D341Med (cell line): ENCODE measurements around the gene RAC3.

Experiments
- DNase-seq: peaks from one replicate; pipeline ENCODE4 v3.0.0; 2012; ENCODE audit warnings: low spot score

The RAC3 gene

DNA sequence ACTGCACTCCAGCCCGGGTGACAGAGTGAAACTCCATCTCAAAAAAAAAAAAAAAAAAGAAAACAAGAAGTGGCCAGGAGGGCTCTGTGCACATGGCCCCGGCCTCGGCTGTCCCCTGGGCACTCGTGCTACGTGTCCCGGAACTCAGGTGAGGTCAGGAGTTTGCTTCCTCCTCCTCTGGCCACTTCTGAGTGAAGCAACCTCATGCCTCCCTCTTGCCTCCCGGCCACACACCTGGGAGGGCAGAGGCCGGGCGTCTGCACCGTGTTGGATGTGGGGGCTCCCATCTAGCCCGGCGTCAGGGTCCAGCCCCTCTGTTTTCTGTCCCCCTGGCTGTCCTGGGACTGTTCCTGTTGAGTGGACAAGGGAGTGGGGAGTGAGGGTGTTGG is 31.9 kb upstream of the RAC3 start:
- DNase-seq: no peak

DNA sequence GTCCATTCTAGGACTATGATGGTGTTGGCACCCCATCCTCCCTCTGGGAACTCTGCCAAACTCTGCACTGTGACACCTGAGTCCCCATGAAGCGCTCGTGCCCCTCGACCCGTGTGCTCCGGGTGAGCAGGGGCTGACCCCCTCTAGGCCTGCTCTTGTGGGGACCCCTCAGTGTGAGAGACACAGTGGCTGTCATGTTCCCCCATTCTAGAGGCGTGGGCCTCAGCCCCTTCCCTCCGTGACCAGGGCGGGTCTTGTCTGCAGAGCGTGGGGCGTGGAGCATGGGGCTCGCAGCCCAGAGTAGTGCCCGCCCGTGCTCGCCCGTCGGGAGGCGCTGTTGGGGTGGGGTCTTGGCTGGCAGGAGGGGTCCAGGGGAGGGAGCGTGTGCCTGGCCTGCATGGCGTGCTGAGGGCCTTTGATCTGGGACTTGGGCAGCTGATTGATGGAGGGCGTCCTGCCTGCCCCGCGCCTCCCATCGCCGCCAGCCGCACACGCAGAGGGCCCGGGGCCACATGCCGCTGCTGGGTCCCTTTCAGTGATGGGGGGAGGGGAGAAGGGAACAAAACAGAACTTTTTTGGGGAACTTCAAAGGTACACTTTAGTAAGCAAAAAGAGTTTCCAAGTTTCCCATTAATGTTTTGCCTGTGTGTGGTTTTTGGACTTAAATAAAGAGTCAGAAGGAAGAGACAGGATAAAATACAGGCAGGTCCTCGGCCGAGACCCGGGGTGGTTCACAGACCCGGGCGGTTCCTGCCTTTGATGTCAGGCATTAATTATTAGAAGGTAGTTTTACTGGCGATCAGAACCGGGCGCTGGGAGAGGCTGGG is 31.3 kb upstream of the RAC3 start:
- no peak for DNase-seq

DNA sequence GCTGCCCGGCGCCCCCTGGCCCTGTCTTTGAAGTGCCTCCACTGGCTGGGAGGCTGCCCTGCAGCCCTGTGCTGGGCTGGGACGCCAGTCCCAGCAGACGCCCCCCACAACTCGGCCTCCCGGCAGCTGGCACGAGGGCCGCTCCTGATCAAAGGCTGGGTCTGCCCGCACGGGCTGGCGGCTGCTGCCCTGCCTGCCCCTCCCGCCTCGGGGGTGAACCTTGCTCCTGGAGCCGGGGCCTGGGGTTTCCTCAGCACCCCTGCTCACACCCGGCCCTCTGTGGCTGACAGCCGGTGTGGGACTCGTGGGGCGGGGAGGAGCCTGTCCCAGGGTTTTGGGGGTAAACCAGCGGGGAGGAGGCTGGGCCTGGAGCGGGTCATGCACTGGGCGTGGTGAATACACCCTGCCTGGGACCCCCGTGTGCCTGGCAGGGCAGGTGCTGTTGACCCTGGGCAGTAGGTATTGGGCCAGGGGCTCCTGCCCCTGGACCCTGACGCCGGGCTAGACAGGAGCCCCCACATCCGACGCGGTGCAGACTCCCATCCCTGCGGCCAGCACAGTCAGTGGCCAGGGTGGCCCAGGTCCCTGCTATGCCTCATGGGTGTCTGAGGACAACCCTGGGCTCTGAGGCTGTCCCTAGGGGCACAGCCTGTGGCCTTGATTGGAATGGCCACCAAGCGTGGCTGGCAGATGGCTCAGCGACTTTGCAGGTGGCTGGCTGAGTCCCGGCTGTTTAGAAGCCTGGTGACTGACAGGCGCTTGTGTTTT is 30.5 kb upstream of the RAC3 start:
- DNase-seq: no peak

GRCh38 chr17:82001571-82002056 is 29.9 kb upstream of the RAC3 start:
- no peak for DNase-seq

DNA sequence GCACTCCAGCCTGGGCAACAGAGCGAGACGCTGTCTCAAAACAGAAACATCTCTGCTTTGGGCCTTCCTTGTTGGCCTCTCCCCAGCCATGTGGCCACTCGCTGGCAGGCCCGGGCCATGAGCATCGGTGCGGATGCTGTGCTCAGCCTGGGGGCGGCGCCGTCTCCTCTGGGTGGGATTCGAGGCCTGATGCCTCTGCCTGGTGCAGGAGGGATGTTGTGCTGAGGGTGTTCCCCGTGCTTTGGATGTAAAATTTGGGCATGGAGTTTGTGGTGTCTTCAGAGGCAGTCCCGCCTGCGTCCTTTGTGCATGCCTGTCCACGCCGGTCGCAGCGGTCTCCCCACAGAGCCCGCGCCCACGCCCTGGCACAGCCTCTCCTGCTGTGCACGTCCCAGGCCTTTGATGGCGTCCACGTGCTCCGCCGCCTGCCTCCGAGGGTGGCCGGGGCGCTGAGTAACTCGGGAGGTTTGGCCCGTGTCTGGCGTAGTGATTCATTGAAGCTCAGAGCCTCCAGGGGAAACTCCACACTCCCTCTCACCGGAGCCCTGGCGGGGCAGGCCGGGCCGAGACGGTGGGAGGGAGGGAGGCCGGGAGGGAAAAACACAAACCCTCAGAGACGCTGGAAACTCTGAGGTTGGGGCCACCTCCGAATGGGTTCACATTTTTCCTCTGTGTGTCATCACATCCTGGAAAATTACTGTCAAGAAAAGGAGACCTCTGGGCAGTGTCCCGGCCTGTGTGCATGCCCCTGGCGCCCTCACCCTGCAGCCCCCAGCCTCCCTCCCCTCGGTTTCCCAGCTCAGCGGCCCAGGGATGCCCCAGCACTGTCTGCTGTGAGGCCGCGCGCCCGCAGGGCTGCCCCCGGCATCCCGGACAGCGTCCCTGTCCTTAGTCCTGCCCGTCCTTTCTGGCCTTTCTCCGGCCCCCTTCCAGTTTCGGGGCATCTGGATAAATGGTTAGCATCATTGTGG is 27.8 kb upstream of the RAC3 start:
- no peak for DNase-seq

DNA sequence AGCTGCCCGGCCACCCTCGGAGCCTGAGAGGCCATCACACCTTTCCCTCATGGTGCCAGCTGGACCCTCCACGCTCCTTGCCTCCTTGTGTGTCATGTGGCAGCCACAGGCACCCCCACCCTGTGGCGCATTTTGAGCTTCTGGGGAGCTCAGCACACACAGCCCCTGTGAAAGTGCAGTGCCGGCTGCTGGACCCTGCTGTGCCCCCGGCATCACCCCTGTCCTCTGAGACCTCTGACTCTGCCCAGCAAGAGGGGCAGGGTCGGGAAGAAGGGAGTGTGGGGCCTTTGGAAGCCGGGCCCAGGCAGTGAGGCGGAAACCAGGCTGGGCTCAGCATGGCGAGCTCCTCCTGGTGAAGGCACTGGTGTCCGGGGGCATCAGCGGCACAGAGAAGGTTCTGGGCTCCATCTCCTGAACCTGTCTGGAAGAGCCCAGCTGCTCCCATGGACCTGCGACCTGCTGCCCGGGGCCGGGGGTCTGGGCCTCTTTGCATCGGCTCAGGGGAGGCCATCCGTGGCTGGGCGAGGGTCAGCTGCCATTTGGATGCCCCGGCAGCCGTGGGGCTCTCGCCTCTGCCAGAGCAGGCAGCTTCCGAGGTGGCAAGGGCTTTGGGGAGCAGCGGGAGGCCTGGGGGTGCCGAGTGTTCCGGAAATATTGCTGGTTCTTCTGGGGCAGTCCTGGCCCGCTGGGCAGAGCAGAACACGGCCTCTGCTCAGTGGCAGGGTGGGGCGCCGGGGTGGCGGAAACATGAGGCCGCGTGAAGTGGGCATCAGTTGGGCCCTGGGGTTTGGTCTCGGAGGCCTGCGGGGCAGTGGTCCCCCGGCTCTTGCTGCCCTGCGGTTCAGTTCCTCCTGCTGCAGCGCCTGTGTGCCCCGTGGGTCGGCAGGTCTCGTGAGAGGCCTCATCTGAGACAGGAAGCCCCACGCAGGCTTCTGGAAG is 26.7 kb upstream of the RAC3 start:
- no peak for DNase-seq

- no peak for DNase-seq
Measured at GRCh38 chr17:82005701-82006348, 25.7 kb upstream of the RAC3 start.

GRCh38 chr17:82006468-82007227 is 24.8 kb upstream of the RAC3 start:
- no peak for DNase-seq

GRCh38 chr17:82007228-82007494 is 24.3 kb upstream of the RAC3 start:
- DNase-seq: no peak

DNA sequence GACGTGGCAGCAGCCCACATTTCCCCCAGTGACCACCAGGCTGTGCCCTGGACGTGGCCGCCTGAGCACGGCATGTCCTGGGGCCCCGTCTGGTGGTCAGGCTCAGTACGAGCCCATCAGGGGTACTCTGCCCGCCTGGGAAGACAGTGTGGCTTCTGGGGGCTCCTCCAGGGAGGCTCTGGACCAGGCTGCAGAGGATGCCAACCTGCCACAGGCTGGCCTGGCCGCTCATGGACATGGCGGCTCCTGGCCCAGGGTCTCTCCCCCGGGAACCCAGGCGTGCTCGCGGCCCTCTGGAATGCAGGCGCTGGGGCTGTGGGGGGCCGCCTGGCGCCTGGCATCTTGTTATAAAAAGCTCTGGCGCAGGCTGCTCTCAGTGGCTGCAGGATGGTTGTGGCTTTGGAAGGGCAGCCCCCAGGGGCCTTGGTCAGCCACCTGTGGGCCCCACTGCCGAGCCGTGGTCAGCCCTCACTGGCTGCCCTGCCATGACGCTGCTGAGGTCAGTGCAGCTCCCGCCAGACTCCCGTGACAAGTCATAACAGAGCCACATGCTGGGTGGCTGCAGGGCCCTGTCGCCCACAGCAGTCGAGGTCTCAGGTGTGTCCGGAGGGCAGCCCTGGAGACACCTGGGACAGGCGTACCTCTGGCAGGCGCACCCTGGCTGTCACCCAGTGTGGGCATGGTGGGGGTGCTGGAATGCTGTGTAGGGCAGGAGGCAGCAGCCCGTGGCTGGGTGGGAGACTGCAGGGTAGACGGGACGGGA is 23.8 kb upstream of the RAC3 start:
- DNase-seq: no peak

- no peak for DNase-seq
Measured at GRCh38 chr17:82008258-82008940, 23.1 kb upstream of the RAC3 start.

DNA sequence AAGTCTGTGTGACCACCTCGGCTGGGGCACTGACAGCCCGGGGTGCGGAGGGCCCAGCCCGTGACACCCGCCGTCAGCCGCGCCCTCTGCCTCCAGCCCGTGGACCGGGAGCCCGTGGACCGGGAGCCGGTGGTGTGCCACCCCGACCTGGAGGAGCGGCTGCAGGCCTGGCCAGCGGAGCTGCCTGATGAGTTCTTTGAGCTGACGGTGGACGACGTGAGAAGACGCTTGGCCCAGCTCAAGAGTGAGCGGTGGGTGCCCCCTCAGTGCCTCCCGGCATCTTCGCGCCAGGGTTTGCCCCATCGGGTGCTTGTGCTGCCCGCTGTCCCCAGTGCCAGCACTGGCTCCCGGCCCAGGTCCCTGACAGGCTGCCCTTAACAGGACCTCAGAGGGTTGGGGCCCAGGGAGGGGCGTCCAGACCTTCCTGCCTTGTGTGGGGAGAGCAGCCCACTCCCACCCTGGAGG is 22.5 kb upstream of the RAC3 start:
- DNase-seq: no peak

DNA sequence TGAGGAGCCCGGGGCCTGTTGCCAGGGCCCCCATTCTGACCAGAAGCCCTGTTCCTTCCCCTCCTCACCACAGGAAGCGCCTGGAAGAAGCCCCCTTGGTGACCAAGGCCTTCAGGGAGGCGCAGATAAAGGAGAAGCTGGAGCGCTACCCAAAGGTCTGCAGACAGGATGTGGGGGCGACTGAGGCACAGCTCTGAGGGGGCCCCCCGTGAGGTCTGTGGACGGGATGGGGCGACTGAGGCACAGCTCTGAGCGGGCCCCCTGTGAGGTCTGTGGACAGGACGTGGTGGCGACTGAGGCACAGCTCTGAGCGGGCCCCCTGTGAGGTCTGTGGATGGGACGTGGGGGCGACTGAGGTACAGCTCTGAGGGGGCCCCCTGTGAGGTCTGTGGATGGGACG is 22.1 kb upstream of the RAC3 start:
- DNase-seq: no peak

GRCh38 chr17:82010575-82011525 is 20.6 kb upstream of the RAC3 start:
- DNase-seq: no peak

- DNase-seq: no peak
Measured at GRCh38 chr17:82011617-82012187, 19.8 kb upstream of the RAC3 start.

DNA sequence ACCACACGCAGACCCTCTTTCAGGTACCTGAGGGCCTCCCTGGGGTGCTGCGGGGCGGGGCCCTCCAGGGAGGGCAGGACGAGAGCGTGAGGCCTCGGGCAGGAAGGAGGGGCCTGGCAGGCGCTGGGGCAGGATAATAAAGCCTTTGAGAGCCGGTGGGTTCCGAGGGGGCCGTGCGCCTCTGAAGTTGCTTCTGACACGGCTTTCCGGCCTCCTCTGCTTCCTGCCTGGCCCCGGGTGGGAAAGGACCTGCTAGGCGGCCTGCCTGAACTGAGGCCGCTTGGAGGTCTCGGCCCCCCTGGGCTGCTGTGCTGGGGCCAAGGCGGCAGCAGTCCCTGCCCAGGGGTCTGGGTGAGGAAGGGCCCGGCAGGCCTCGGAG is 19.2 kb upstream of the RAC3 start:
- no peak for DNase-seq
